NCI-H226 (cell line): ENCODE results near the gene SLC9A3.
A peak's percentile ranks its signal among the peaks of the same experiment; 100 is the strongest.

ENCODE experiments used
- DNase-seq: peaks from one replicate; pipeline ENCODE4 v3.0.0-alpha.2; 2015

The SLC9A3 gene

DNA sequence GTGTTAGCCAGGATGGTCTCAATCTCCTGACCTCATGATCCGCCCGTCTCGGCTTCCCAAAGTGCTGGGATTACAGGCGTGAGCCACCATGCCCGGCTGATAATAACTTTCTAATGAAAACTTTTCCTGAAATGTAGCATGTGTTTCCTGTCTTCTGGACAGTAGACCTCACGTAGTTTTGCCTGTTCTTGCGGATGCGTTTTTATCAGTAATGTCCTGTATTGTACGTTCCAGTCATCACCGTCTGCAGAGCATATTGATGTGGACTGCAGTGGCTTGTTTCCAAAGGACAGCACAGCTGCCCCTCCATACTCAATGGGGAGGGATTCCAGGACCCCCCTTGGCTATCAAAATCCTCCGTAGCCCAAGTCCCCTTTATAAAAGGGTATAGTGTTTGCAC is 68.4 kb downstream of the SLC9A3 start:
- no peak for DNase-seq

DNA sequence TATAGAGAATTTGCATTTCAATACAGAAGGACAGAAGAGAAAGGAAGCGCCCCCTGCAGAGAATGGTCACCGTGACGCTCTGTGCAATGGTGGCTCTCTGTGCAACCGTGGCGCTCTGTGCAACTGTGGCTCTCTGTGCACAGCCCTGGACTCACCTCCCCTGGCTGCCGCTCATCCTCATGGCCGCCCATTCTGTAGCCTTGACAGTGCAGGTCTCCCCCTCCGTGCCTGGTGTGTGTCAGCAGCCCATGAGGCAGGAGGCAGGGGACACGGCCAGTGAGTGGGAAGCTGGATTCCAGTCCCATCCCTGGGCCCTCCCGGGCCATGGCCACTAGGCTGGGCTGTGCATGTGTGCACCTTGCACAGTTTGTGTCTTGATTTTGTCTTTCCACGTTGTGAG is 69.3 kb downstream of the SLC9A3 start:
- DNase-seq, result no peak

GRCh38 chr5:453725-454481 is 70.3 kb downstream of the SLC9A3 start:
- no peak for DNase-seq

DNA sequence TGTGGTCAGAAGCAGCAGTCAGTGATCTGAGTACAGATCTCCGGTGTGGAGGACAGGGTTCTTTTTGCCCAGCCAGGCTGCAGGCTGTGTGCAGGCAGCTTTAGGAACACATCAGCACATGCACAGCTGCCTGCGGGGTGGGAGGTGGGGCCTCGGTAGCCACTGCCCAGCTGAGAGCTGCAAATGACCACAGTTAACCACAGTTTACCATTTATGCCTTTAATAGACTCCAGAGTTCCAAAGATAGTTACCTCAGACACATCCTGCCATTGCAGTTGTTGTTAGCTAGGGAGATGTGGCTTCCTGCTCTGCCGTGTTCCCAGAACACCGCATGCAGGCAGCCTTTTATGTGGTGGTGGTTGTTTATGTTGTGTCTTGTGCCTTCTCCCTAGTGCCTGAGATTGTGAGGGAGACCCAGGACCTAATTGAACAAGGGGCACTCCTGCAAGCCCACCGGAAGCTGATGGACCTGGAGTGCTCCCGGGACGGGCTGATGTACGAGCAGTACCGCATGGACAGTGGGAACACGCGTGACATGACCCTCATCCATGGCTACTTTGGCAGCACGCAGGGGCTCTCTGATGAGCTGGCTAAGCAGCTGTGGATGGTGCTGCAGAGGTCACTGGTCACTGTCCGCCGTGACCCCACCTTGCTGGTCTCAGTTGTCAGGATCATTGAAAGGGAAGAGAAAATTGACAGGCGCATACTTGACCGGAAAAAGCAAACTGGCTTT is 71.1 kb downstream of the SLC9A3 start:
- no peak for DNase-seq

DNA sequence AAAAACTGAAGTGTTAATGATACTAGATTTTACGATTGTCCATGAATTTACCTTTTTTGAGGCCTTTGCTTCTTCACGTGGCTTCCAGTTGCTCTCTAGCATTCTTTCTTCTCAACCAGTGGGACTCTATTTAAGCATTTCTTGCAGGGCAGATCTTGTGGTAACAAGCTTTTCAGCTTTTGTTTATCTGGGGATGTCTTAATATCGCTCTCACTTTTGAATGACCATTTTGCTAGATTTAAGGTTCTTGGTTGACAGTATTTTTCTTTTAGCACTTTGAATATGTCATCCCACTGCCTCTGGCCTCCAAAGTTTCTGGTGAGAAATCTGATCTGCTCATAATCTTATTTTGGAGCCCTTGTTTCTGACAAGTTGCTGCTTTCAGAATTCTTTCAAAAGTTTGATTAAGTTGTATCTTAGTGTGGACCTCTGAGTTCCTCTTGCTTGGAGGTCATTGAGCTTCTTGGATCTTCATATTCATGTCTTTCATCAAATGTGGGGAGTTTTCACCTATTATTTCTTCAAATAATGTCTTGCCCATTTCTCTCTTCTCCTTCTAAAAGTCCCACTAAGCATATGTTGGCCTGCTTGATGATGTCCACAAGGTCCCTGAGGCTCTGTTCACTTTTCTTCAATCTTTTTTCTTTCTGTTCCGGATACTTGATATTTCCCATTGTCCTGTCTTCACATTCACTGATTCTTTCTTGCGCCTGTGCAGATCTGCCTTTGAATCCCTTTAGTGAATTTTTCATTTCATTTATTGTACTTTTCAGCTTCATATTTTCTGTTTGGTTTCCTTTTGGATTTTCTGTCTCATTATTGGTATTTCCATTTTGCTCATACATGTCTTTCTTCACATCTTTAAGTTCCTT is 72.4 kb downstream of the SLC9A3 start:
- no peak for DNase-seq

- no peak for DNase-seq
Observed at GRCh38 chr5:449151-449550, 75.1 kb downstream of the SLC9A3 start.

- DNase-seq, result no peak
Observed at GRCh38 chr5:448766-449090, 75.5 kb downstream of the SLC9A3 start.

- DNase-seq, result no peak
Observed at GRCh38 chr5:448061-448765, 76.0 kb downstream of the SLC9A3 start.

DNA sequence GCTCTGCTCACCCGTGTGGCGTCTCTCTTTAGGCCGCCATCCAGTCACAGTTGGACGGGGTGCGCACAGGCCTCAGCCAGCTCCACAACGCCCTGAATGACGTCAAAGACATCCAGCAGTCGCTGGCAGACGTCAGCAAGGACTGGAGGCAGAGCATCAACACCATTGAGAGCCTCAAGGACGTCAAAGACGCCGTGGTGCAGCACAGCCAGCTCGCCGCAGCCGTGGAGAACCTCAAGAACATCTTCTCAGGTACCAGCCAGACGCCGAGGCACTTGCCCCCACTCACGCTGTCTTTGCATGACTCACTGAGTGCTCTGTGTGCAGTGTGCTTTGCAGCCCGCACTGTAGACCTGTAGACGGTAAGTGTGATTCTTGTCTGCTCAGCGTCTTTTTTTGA is 76.7 kb downstream of the SLC9A3 start:
- DNase-seq, result no peak

- no peak for DNase-seq
Observed at GRCh38 chr5:446883-447263, 77.4 kb downstream of the SLC9A3 start.

- DNase-seq, result no peak
Observed at GRCh38 chr5:446066-446882, 78.0 kb downstream of the SLC9A3 start.

GRCh38 chr5:445591-445990 is 78.7 kb downstream of the SLC9A3 start:
- no peak for DNase-seq

DNA sequence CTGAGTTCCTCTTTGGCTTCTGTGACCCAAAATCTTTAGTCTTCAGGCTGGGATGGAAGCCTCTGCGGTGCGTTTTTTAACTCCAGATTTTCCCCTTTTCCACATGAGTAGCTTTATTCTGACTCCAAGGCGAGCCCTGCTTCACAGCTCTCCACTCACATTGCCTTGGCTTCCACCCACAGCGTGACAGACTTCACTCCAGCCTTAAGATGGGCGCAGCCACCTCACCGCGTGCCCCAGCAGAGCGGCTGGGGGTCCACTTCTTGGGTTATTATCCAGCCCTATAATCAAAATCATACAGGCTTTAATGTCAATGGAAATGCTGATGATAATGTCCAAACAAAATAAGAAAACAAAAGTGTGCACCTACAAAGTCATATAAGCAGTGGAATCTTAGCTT is 80.0 kb downstream of the SLC9A3 start:
- no peak for DNase-seq

DNA sequence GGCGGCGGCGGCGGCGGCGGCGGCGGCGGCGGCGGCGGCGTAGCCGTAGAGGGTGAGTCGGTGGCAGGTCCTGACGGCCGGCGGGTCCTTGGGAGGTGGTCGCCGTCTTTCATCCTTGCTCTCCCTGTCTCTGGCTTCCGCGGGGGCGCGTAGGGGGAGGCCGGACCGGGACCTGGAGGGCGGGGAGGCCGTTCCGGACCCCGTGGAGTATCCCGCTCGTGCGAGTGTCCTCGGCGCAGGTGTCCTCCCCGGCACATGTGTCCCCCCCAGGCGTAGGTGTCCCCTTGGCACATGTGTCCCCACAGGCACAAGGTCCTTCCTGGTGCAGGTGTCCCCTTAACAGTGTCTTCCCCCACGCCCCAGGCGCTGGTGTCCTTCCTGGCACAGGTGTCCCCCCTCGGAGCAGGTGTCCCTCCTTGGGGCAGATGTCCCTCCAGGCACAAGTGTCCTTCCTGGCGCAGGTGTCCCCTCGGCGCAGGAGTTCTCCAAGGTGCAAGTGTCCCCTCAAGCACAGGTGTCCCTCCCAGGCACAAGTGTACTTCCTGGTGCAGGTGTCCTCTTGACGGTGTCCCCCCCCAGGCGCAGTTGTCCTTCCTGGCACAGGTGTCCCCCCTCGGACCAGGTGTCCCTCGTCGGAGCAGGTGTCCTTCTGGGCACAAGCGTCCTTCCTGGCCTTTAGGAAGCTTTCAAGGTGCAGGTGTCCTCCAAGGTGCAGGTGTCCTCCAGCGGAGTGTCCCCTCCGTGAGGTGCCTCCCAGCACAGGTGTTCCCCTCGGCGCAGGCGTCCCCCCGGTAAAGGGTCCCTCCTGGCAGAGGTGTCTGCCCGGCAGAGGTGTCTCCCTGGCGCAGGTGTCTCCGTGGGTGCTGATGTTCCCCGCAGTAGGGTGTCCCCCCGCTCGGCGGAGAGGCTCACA is 80.8 kb downstream of the SLC9A3 start:
- no peak for DNase-seq

- peak; percentile 73 for DNase-seq
Observed at GRCh38 chr5:442335-443238, 81.7 kb downstream of the SLC9A3 start, which contains the start of gene EXOC3. Gene EXOC3, plus strand, starts transcription at chr5:443176. Its CDS starts 3,030 bp downstream, at chr5:446206.

GRCh38 chr5:441996-442334 is 82.3 kb downstream of the SLC9A3 start:
- DNase-seq, result no peak

GRCh38 chr5:440401-441201 is 83.6 kb downstream of the SLC9A3 start:
- DNase-seq, result no peak

GRCh38 chr5:439636-440035 is 84.6 kb downstream of the SLC9A3 start:
- DNase-seq, result no peak

GRCh38 chr5:439181-439580 is 85.1 kb downstream of the SLC9A3 start:
- no peak for DNase-seq
